ENCODE data around the gene GNG13. TPM values are rescaled to one million over a fixed set of nuclear protein-coding genes. Genes with fewer than 3 reads are reported as not detected.

Gene GNG13
- total RNA-seq, 1 experiment from 2014 or later: 0.23 TPM

GRCh38 chr16:751152-752006 is 49.2 kb downstream of the GNG13 start:
- no peak for DNase-seq (ENCODE audit: low read depth, low spot score)
- POLR2A ChIA-PET: no interaction called here
- H3K9me3 ChIP-seq (ENCODE audit: control insufficient read depth, insufficient read depth, low read depth, low read length): no peaks in the 10 kb centered on the region
- H3K4me3 ChIP-seq (ENCODE audit: low read depth in 2 of 2, low read length in 2 of 2): no peak overlapping the region
- intact Hi-C loops (cut with micrococcal nuclease; ENCODE audit: unreplicated experiment): no loop called here
- in situ Hi-C loops (cut with HindIII; ENCODE audit: low pct_unique_long_range_greater_than_20kb, low sequenced_read_pairs): no loop called here
- CTCF ChIA-PET: interaction anchor here (0.6 kb wide), 1 partner anchor 10 kb away, joined by 5 read pairs; no protein-coding TSS in a partner anchor
- BruUV-seq (replicated peaks): no TSS peak
- H3K36me3 ChIP-seq (ENCODE audit: control insufficient read depth, insufficient read depth, low read length): no peaks in the 10 kb centered on the region
- H3K4me1 ChIP-seq (ENCODE audit: control insufficient read depth, insufficient read depth, low read length): no peaks in the 10 kb centered on the region
- TF ChIP-seq POLR2AphosphoS5 (IDR thresholded peaks at IDR 0.05; ENCODE audit: low read depth, low read length) (no peak), CTCF (IDR thresholded peaks at IDR 0.05) (no peak), TCF7L2 (IDR thresholded peaks at IDR 0.05; ENCODE audit: low read depth, low read length) (no peak), SIN3A (IDR thresholded peaks at IDR 0.05; ENCODE audit: borderline replicate concordance, insufficient read depth, low read depth, low read length) (no peak), REST (IDR thresholded peaks at IDR 0.05; ENCODE audit: insufficient read depth in 1 of 2, low read depth in 2 of 2, low read length in 1 of 2) (no peak)
- no peaks in the 10 kb centered on the region for H3K27me3 ChIP-seq (ENCODE audit: control insufficient read depth, insufficient read depth, low read length)
- ATAC-seq: no peak
- no peak overlapping the region for H3K27ac ChIP-seq (ENCODE audit: low read length)

- Histone ChIP-seq H3K27ac (ENCODE audit: low read length) (no peak overlapping the region), H3K9me3 (ENCODE audit: control insufficient read depth, insufficient read depth, low read depth, low read length) (no peaks in the 10 kb centered on the region), H3K27me3 (ENCODE audit: control insufficient read depth, insufficient read depth, low read length) (no peaks in the 10 kb centered on the region), H3K36me3 (ENCODE audit: control insufficient read depth, insufficient read depth, low read length) (no peaks in the 10 kb centered on the region), H3K4me3 (ENCODE audit: low read depth in 2 of 2, low read length in 2 of 2) (no peak overlapping the region), H3K4me1 (ENCODE audit: control insufficient read depth, insufficient read depth, low read length) (no peaks in the 10 kb centered on the region)
- no TSS peak for BruUV-seq (replicated peaks)
- in situ Hi-C loops (cut with HindIII; ENCODE audit: low pct_unique_long_range_greater_than_20kb, low sequenced_read_pairs) (no loop called here), intact Hi-C loops (cut with micrococcal nuclease; ENCODE audit: unreplicated experiment) (no loop called here)
- ChIA-PET POLR2A (no interaction called here), CTCF (no interaction called here)
- DNase-seq (ENCODE audit: low read depth, low spot score) (no peak), ATAC-seq (no peak)
- TF ChIP-seq REST (IDR thresholded peaks at IDR 0.05; ENCODE audit: insufficient read depth in 1 of 2, low read depth in 2 of 2, low read length in 1 of 2) (no peak), SIN3A (IDR thresholded peaks at IDR 0.05; ENCODE audit: borderline replicate concordance, insufficient read depth, low read depth, low read length) (no peak), CTCF (IDR thresholded peaks at IDR 0.05) (no peak), POLR2AphosphoS5 (IDR thresholded peaks at IDR 0.05; ENCODE audit: low read depth, low read length) (no peak), TCF7L2 (IDR thresholded peaks at IDR 0.05; ENCODE audit: low read depth, low read length) (no peak)
These were observed 50.0 kb downstream of the GNG13 start for GRCh38 chr16:750485-750884.

All from Panc1 (cell line).